NK-92 (cell line): ENCODE results near the gene EDAR.

Experiments
- DNase-seq: peaks from one replicate; lab custom pipeline; 2025; ENCODE audit not compliant: unreplicated experiment; lab: John Stamatoyannopoulos, UW

EDAR gene

DNA sequence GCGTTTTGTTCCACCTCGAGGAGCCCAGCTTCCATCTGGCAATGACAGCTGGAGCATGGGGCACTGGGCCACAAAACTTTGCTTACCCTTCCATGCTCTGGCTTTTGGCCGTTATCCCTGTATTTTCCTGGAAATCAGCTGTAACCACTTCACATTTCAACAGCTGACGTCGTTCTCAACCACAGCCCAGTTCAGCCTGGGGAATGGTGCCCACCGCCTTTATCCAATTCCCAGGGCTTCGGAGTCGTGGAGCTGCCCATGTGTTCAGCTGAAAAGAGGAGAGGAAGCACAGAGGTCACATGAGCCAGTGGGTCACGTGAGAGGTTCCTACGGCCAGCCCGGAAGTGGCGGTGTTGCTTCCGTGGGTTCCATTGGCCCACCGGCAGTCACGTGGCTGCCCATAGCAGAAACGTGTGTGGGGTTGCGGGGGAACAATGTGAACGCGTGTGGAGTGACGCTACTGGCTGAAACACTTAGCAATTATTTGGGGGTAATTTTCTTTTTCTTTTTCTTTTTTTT is 16.7 kb upstream of the EDAR start:
- no peak for DNase-seq

DNA sequence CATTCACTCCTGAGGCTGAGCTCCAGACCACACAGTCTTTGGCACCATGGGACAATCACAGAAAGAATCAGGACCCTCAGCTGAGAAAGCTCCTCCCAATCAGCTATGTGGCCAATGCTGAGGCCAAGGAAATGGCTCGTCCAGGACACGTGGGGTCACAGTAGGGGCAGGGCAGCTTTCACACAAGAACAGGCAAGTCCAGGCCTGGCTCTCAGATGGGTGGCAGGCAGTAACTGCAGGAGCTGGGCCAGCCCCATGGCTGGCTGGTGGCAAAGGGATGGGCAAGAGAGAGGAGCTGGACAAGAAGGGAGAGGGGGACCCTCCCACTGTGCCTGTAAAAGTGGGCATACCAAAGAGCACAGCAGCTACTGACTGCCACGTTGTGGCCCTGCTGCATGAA is 12.2 kb upstream of the EDAR start:
- no peak for DNase-seq

- no peak for DNase-seq
Measured at GRCh38 chr2:109000738-109001137, 11.7 kb upstream of the EDAR start.

- no peak for DNase-seq
Measured at GRCh38 chr2:108998911-108999310, 9.9 kb upstream of the EDAR start.

DNA sequence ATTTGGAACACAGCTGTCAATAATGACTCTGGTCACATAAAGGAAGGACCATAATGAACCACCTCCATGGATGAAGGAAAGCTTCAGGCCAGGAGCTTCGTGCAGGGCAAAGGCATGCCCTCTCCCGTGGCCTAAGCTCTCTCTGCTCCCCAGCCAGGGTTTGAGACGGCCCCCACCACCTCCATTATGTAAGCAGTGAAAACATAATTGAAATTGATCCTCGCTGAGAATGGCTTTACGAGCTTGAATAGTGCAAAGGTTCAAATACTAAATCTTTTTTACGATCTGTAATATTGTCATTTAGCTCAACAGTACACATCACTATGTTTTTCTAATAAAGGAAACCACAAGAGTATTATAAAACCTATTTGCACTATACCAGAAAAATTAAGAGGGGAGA is 5.2 kb upstream of the EDAR start:
- no peak for DNase-seq

DNA sequence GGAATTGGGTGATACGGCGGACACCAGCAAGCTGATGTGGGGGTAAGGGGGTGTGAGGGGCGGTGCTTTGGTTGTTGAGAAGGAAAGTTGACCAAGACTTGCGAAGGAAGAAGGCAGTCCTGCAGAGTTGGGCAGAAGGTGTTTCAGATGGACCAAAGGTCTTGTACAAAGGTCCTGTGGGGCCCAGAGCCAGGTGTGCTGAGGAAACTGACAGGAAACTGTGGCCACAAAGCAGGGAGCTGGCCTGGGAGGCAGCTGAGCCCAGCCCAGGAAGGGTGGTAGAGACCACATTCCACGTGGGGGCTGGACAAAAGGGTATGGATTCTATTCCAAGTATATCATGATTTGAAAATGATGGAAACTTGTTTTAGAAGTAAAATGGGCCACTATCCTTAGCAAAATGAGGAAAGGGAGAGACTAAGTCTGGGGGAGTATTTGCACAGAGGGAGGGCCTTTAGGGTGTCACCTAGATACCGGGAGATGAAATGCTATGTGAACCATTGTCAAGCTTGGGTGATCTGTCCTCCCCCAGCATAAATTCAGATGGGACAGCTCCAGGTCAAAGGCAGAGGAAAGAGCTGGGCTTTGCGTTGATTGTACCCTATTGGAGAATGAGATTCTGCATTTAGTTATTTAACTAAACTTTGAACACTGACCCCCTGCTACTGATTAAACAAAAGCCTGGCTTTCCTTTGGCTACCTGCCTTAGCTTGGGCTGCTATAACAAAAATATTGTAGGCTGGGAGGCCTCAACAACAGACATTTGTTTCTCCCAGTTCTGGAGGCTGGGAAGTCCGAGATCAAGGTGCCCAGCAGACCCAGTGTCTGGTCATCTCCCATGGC is 4.3 kb upstream of the EDAR start:
- no peak for DNase-seq

DNA sequence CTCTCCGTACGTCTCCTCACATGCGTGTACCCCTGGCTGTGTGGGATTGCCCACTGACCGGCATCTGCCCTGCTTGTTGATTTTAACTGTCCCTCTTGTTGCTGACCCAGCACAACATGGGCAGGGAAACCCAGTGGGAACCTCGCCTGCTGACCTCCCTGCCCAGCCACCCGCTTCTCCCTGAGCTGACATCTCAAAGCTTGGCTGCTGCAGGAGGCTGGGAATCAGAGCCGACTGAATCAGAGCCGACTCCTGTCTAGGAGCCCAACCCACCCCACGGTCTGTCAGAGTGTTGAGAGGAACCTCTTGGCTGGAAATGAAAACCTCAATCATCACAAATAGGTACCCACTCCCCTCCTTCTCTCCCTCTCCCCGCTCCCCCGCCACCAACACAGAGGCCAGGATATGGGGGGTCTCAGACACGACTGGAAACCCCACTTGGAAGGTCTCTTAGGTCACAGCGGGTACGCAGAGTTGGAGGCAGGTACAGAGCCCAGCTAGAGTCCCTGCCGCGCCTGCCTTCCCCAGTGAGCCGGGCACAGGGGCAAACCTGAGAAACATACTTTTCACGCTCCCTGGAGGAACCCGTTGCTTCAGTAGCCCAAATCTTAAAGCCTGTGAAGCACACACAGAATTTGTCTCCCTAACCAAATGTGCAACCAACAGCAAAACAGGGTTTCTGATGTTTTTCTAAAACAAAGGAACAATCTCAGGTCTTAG is 784 bp downstream of the EDAR start:
- DNase-seq: no peak

DNA sequence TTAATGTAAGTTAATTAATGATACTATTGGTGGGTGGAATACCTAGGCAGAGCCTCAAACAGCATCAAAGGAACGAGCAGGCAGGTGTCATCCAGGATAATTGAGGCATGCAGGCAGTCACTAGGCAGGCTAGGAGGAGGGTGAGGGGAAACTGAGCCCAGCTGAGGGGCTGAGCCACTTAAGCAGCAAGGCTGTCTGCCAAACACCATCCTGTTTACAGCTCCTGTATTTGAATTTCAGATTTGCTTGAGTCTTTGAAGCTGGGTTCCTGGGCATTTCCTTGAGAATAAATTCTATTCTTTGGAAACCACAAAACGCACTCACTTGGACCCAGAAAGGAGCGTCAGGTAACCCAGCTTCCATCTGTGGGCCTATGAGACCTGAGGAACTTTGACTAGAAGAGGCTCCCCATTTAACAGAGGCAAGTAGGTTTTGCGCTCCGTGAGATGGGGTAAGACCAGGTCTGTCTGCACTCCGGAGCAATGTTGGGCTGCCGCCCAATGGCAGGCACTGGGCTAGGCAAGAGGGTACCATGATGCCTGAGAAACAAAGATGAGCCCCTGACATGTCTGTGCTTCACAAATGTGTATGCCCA is 2.0 kb downstream of the EDAR start:
- no peak for DNase-seq

DNA sequence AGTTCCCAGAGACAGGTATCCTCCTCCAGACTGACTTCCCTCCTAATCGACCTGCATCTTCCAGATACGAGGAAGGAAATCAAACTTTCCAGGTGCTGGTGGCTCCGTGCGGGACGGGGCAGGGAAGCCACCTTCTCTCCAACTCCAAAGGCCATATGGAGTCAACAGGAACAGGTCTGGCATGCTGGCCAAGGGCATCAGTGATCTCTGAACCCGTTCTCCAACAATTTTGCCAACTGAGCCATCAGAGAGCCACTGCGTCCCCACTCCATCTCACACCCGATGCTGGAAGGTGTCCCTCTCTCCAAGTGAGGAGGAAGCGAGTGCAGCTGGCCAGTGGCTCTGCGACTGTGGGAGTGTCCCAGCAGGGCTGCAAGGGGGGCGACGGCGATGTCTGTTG is 5.4 kb downstream of the EDAR start:
- no peak for DNase-seq

DNA sequence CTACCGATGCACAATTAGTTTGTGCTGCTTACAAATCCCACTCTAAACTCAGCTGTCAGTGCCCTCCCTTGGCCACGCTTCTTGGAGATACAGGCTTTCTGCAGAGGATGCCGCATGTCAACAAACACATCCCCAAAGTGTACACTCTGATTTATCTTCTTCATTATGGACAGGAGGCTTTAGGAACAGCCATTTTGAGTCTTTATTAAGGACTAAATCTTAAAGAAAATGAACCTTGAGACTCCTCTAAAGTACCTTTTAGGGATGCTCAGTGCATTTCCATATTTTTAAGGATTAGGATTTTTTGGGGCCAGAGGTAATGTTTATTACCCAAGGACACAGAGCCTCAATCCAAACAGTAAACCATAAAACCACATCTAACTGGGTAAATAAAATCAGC is 6.0 kb downstream of the EDAR start:
- DNase-seq: no peak

GRCh38 chr2:108982259-108982679 is 6.8 kb downstream of the EDAR start:
- DNase-seq: no peak

- no peak for DNase-seq
Measured at GRCh38 chr2:108981846-108982245, 7.2 kb downstream of the EDAR start.

DNA sequence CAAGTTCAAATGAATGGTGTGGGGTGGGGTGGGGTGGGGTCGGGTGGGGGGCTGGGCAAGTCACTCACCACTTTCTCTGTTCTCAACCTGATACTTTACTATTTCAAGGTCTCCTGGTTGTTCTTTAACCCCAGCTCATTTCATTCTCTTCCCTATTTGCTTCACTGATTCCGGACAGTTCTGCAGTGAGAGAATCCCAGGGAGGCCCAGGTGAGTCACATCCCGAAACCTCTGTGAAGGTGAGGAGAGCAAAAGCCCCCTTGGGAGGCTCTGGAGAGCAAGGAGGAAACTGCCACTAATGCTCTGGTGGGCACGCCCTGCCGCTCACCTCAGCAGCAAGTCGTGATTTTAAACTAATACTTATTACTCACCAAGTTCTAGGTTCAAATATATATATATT is 8.9 kb downstream of the EDAR start:
- no peak for DNase-seq

- no peak for DNase-seq
Measured at GRCh38 chr2:108979461-108979860, 9.6 kb downstream of the EDAR start.

GRCh38 chr2:108978709-108979111 is 10.3 kb downstream of the EDAR start:
- DNase-seq: no peak

DNA sequence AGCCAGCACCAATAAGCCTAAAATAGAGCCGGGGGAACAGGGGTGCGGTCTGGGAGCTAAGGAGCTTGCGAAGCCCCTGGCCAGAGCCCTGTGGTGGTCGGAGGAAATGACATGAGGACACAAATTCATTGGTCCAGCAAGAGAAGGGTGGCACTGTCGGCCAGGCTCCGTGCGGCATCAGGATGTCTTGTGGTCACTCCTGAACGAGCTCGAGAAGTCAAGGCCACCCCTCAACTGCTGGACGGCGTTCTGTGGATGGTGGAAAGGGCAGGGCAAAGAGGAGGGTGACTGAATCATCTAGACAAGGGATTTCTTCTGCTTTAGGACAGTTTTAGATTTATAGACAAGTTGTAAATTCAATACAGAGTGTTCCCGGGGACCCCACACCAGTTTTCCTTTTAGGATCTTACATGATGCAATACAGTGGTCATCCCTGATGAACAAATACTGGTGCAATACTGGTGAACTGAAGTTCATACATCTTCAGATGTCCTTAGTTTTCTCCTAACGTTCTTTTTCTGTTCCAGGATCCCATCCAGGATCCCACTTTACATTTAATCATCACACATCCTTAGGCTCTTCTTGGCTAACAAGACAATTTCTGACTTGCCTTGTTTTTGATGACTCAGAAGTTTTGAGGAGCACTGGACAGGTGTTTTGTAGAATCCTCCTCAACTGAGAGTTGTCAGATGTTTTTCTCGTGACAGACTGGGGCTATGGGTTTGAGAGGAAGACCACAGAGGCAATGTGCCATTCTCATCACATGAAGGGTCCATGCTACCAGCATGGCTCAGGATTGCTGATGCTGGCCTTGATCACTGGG is 13.2 kb downstream of the EDAR start:
- DNase-seq: no peak

GRCh38 chr2:108974674-108975073 is 14.3 kb downstream of the EDAR start:
- DNase-seq: no peak

- DNase-seq: no peak
Measured at GRCh38 chr2:108972663-108973062, 16.4 kb downstream of the EDAR start.

- no peak for DNase-seq
Measured at GRCh38 chr2:108971661-108972566, 17.1 kb downstream of the EDAR start.

DNA sequence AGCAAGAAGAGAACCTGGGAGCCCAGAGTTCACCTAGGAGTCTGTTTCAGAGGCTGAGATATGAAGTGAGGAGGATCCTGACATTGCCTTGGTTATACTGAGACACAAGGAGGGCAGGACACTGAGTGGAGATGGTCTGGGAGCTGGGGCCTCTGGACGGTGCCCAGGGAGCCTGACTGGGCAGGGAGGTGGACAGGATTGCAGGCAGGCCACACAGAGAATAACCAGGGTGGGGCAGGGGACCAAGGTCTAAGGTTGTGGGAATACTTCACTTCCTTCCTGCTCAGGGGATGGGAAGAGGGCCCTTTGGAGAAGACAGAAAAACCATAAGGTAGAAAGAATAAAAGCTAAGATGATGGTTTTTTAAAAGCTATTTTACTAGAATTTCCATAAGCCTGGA is 18.7 kb downstream of the EDAR start:
- DNase-seq: no peak
